Fibroblast of mammary gland (primary cell): ENCODE data around the gene FOSL2.

Source experiments
- DNase-seq: peaks from one replicate; pipeline ENCODE4 v3.0.0-alpha.2; 2010; ENCODE audit warnings: low read depth
- H3K4me3 ChIP-seq: 2 replicates; pipeline ENCODE4 v1.5.1; 2011; ENCODE audit warnings: low read depth, mild to moderate bottlenecking, low read length, moderate library complexity; ENCODE audit not compliant: control insufficient read depth
- CTCF ChIP-seq: conservative IDR thresholded peaks from 2 replicates; pipeline ENCODE4 v1.5.1; 2011; ENCODE audit warnings: low read depth, low read length, inconsistent platforms; ENCODE audit not compliant: control insufficient read depth, insufficient read depth

Gene FOSL2

GRCh38 chr2:28390241-28390745 is 2.4 kb upstream of the FOSL2 start:
- H3K4me3 ChIP-seq, result peak overlapping the region; percentile 57
- DNase-seq, result peak; percentile 93
- peak; percentile 5 for TF ChIP-seq CTCF

GRCh38 chr2:28390746-28391563 is 1.7 kb upstream of the FOSL2 start:
- peak overlapping the region; percentile 57 for H3K4me3 ChIP-seq
- DNase-seq, result peak; percentile 89
- TF ChIP-seq CTCF, result peak; percentile 0

GRCh38 chr2:28391564-28392296 is 928 bp upstream of the FOSL2 start:
- peak; percentile 90 for DNase-seq
- peak overlapping the region; percentile 57 for H3K4me3 ChIP-seq
- no peak for TF ChIP-seq CTCF

GRCh38 chr2:28393114-28393836 is 617 bp downstream of the FOSL2 start:
- no peak for TF ChIP-seq CTCF
- peak; percentile 60 for DNase-seq
- peak overlapping the region; percentile 91 for H3K4me3 ChIP-seq

GRCh38 chr2:28394331-28394877 is 1.7 kb downstream of the FOSL2 start:
- peak overlapping the region; percentile 91 for H3K4me3 ChIP-seq
- DNase-seq, result peak; percentile 47
- TF ChIP-seq CTCF, result no peak

GRCh38 chr2:28394997-28395333 is 2.3 kb downstream of the FOSL2 start:
- TF ChIP-seq CTCF, result no peak

More at GRCh38 chr2:28394997-28395333, 2.3 kb downstream of the FOSL2 start:
- DNase-seq, result no peak
- H3K4me3 ChIP-seq, result peak overlapping the region; percentile 91
